GM21360 (cell line): ENCODE measurements around the gene PATL2.
"Not testable (repeated sequence)": the region's sequence is repeated elsewhere in the genome, so short reads cannot be mapped to it uniquely, and the experiment has no call there.

Experiments
- ATAC-seq: cut with Tn5 transposase; IDR thresholded peaks from one replicate; pipeline ENCODE4 v1.9.1; 2021; ENCODE audit warnings: mild to moderate bottlenecking, moderate library complexity; ENCODE audit not compliant: unreplicated experiment

Gene PATL2

DNA sequence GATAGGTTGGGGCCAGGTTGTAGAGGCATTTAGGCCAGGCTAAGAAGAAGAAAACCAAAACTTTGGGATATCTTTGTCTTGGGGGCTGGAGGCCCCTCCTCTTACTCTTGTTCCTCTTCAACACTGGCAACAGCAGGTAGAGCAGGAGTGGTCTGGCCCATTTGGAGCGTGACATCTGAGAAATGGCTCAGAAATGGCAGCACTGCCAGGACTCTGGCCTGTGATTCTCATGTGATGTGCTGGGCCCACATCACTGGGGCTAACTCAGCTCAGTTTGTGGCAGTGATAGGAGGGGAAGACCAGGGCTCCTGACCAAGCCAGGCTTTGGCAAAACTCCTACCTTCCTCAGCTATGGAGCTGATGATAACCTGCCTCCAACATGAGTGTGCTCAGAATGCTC lies 18.5 kb downstream of the PATL2 start:
- no peak for ATAC-seq

GRCh38 chr15:44690245-44690644 lies 20.9 kb downstream of the PATL2 start:
- not testable (repeated sequence) for ATAC-seq

- ATAC-seq = not testable (repeated sequence)
Measured at GRCh38 chr15:44689318-44689717, 21.8 kb downstream of the PATL2 start.

GRCh38 chr15:44682809-44683682 lies 28.1 kb downstream of the PATL2 start:
- ATAC-seq = not testable (repeated sequence)

GRCh38 chr15:44682211-44682610 lies 28.9 kb downstream of the PATL2 start:
- ATAC-seq = no peak

DNA sequence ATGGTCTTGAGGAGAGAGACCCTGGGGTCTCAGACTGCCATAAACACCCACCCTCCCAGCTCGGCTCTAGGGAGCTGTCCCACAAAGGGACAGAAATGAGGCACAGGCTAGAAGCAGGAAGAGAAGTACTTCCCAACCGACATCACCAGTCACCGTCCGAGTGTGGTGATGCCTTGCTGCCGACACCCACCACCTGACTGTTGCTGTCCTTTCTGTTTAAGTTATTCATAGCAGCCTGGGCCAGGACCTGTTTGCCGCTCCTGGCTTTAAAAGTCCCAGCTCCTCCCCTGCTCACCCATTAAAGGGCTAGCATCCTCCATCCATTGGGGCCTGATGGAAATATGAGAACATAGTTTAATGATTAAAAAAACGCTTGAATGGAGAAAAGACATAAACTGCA lies 34.4 kb downstream of the PATL2 start:
- no peak for ATAC-seq

- no peak for ATAC-seq
Measured at GRCh38 chr15:44675911-44676310, 35.2 kb downstream of the PATL2 start.

- no peak for ATAC-seq
Measured at GRCh38 chr15:44673639-44674038, 37.5 kb downstream of the PATL2 start.

DNA sequence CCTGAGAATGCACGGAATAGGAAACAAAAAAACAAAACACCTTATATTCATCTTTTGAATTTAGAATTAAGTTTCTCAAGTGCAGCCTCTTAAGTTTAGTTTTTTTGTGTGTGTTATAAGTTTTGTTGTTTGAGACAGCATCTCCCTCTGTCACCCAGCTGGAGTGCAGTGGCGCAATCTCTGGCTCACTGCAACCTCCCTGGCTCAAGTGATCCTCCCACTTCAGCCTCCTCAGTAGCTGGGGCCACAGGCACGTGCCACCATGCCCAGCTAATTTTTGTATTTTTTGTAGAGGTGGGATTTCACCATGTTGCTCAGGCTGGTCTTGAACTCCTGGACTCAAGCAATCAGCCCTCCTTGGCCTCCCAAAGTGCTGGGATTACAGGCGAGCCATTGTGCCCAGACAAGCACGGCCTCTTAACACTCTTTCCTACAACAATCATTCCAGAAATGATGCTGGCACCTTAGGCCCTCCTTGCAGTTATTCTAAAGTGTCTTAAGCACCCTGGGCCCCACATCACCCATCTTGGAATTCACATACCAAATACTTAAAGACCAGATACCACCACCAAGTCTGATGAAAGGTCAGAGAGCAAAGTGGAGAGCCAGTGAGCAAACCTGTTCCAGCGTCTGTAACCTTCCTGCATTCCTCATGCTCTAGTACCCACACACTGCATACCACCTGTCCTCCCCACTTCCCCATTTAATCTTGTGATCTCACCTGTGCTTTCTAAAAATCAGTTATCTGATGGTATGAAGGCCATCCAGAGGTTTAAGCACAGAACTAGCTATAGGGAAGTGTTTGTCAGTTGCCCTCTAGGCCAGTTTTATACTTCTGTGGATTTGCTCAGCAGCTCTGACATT lies 40.8 kb downstream of the PATL2 start:
- ATAC-seq = no peak

- ATAC-seq = no peak
Measured at GRCh38 chr15:44668921-44669320, 42.2 kb downstream of the PATL2 start.

DNA sequence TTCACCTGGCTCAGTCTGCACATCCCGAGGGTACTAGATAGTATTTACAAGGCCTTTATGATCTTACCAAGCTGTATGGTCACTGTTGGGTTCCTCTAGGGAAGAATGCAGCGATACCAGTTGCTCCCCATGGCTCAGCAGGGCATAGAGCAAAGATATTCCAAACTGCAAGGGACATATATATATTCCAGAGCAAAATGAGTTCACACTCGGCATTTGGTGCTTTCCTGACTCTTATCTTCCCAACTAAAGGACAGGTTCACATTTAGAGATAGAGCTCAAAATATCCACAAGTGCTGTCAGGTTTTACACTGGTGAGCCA lies 44.1 kb downstream of the PATL2 start:
- ATAC-seq = no peak

DNA sequence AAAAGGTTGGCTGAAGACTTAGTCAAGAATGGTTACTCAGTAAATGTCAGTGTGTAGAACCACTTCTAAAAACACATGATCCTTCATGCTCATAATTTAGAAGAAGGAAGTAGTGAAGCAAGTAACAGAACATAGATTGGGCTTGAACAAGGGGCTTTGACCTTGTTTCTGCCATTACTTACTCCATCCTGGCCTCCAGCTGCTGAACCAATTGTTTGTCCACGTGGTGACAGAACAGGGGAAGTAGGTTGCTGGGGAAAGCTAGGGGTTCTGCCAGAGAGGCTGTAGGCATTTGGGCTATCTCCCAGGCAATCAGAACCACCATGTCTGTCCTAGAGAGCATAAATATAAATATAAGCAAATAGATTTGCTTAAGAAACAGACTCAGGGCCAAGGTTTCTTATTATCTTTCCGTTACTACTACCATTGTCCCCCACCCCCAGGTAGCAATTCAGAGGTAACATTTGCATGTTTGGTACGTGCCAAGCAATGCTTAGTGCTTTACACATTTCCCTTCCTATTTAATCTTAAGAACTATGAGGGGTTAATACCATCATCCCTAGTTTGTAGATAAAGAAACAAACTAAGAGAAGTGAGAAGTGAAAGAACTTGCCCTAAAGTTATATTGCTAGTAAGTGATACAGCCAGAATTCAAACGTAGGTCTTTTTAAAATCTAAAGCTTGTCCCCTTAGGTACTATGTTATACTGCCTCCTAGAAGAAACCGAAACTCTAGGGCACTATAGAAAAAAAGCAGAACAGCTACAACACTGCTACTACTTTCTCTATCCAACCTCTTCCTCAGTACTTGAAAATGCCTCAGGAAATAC lies 44.7 kb downstream of the PATL2 start:
- no peak for ATAC-seq

DNA sequence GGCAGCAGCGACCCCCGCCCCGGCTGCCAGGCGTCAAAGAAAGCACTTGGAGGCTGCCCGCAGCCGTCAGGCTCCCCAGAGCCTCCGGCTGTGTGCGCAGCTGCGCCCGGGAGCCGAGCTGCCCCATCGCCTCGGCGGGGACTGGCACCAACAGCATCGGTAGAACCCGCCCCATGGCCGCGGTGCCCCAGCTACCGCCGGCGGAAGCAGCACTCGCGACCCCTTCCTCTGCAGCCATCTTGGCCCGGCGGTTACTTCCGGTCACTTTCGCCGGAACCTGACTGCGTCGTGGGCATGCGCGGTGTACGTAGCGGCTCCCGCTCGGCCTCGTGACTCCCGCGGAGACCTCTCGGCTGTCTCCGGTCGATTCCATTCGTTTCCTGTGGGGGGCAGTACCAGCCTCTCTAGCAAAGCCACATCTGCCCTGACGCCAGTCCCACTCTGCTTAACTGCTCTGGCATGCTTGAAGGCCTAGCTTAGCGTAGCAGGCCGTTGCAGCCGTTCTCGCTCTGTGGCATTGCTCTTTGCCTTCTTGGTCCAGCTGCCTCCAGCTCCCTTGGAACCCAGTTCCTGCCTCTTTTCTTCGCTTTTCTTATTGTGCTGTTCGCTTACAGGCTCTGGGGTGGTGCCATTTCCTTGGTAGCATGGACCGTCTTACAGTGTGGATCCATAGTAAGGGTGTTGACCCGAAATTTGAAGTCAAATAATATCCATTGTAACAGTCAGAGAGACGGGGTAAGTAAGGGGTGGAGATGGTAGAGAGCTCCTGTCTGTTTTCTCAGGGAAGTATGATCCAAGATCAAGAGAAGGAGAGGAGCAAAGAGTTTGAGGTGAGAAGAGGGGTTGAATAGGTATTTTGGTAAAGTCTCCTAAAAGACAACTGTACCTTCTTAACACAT lies 47.5 kb downstream of the PATL2 start, which contains the start of gene SPG11:
TSS of gene SPG11 (minus strand) at position 253 of the 899 bp plus-strand sequence. CDS start at position 238, 15 bp downstream.
- peak; percentile 60 for ATAC-seq

DNA sequence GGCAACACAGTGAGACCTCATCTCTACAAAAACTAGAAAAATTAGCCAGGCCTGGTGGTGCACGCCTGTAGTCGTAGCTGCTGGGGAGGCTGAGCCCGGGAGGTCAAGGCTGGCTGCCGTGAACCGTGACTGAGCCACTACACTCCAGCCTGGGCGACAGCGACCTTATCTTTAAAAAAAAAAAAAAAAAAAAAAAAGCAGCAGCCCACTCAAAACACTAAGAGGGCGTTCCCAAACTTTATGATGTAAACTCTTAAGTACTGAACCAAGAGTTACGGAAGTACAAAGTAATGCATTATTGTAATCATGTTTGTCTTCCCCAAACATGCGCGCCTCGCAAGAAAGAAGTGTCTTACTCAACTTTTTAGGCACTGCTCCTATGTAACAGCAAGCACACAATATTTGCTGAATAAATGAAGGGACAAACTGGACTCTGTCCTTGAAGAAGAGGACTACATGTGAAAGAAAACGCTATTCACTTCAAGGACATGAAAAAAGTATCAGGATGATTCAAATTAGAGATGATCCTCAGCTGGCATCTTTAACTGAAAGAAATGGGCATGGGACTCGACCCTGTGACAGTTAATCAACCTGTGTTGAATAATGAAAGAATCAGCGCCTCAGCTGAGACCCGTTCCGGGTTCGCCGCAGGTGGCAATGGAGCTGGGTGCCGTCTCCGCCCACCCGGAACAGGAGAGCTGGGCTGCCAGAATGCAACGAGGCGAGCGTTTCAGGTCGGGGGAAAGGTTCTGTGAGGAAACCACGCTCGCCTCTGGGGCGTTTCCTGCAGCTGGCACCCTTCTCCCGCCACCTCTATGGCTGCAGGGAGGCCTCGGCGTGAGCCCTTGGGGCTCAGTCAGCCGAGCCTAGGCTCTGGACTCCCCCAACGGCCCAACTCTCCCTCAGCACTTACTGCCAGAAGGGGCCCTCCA lies 48.4 kb downstream of the PATL2 start:
- peak; percentile 47 for ATAC-seq

- ATAC-seq = no peak
Measured at GRCh38 chr15:44661576-44661975, 49.5 kb downstream of the PATL2 start.

- no peak for ATAC-seq
Measured at GRCh38 chr15:44659056-44659455, 52.1 kb downstream of the PATL2 start.

DNA sequence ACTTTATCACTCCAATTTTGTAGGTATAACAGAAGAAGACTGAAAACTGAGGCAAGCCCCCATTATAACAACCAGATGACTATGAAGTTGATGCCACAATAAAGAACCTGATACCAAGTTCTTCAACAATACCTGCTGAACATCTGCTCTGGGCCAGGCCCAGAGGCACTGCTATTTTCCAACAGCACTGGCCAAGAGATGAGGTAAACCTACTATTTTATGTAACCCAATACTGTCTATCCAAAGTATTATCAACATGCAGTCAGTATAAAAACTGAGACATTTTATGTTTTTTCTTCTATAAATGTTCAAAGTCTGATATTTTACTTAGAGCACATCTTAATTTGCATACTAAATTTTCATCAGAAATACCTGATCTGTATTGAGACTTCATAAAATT lies 53.7 kb downstream of the PATL2 start:
- ATAC-seq = no peak

DNA sequence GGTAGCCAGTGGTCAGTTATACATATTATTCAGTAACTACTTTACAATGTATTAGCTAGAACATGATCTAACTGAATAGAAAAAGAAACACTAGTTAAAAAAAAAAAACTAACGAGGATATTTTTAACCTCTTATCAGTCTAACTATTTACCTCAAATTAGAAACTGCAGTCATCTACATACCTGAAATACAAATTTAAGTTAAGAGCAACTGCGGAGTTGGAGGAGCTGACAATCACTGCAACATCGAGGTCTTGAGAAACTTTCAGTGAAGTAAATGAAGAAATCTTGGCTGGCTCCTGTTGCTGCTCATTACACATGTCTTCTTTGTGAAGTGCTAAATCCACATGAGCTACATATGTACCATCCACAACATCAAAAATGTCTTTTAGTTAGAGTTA lies 54.2 kb downstream of the PATL2 start:
- no peak for ATAC-seq

DNA sequence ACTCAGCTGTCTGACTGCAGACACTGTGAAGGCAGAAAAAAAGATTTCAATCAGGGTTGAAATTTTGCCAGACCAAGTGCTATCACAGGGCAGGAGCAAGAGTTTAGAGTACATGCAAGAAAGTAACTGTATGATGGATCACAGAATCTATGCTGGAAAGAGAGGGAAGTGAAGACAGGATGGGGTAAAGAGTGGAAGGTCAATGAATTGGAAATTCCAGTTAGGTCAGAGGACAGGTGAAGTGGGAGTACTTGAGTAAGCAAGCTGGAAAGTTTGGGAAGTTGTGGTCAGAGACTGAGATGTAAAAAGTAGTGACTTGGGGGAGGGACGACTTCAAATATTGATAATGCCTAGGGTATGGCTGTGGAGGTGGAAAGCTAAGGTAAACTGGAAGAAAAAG lies 54.8 kb downstream of the PATL2 start:
- no peak for ATAC-seq
